22Rv1 (cell line): ENCODE measurements around the gene OR2AK2.

Experiments used
- H3K27ac ChIP-seq: fragments of 450-650 bp; 2 replicates; pipeline ENCODE4 v1.5.1; 2017
- ZFX ChIP-seq: fragments of 450-650 bp; IDR thresholded peaks from 2 replicates; pipeline ENCODE4 v1.6.1; 2017; ENCODE audit warnings: antibody characterized with exemption, borderline replicate concordance
- TF ChIP-seq, protein P1 (sequence below): fragments of 450-650 bp; IDR thresholded peaks from 2 replicates; pipeline ENCODE4 v1.5.1; 2017; ENCODE audit warnings: mild to moderate bottlenecking

OR2AK2 gene, protein sequence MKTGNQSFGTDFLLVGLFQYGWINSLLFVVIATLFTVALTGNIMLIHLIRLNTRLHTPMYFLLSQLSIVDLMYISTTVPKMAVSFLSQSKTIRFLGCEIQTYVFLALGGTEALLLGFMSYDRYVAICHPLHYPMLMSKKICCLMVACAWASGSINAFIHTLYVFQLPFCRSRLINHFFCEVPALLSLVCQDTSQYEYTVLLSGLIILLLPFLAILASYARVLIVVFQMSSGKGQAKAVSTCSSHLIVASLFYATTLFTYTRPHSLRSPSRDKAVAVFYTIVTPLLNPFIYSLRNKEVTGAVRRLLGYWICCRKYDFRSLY

DNA sequence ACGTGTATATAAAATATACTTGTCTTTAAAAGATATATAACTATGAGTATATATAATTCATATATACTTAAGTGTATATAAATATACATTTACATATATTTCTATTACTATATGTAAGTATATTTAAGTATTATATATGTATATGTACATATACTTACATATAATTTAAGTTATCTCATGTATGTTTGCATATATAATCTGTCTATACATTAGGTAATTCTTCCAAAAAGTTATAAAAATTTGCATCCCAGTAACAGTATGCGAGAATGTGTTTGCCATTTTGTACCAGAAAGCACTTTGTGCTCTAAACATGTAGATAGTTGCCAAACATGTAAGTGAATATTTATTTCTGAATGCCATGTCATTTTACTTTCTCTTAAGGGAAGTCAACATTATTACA is at the start of gene OR2AK2:
TSS of gene OR2AK2 (plus strand) at position 301 of the 400 bp plus-strand sequence. CDS start 144 bp downstream, outside the sequence.
- TF ChIP-seq ZFX, result no peak
- TF ChIP-seq, protein P1, sequence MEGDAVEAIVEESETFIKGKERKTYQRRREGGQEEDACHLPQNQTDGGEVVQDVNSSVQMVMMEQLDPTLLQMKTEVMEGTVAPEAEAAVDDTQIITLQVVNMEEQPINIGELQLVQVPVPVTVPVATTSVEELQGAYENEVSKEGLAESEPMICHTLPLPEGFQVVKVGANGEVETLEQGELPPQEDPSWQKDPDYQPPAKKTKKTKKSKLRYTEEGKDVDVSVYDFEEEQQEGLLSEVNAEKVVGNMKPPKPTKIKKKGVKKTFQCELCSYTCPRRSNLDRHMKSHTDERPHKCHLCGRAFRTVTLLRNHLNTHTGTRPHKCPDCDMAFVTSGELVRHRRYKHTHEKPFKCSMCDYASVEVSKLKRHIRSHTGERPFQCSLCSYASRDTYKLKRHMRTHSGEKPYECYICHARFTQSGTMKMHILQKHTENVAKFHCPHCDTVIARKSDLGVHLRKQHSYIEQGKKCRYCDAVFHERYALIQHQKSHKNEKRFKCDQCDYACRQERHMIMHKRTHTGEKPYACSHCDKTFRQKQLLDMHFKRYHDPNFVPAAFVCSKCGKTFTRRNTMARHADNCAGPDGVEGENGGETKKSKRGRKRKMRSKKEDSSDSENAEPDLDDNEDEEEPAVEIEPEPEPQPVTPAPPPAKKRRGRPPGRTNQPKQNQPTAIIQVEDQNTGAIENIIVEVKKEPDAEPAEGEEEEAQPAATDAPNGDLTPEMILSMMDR, result no peak
- no peak within 1 kb of the TSS for H3K27ac ChIP-seq

DNA sequence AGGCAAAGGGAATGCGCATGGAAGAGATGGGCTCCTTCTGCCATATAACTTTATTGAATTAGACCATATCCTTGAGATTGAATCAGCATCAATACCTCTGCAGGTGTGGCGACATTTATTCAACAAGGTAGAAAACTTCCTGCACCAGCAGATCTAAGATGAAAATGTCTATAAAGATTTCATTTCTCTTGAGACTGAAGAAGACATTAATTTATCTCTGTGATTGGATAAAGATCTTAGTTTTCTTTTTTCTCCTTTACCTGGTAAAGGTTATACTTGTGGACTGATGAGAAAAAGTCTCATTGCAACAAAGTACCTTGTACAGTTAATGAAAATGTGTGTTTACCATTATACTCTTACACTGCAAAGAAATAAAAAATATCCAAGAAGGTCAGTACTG is 45.1 kb upstream of the OR2AK2 start, which contains the start of gene OR2T8:
TSS of gene OR2T8 (plus strand) at position 301 of the 400 bp plus-strand sequence. CDS start 766 bp downstream, outside the sequence.
- TF ChIP-seq ZFX, result no peak
- TF ChIP-seq, protein P1, result no peak
- no peak within 1 kb of the TSS for H3K27ac ChIP-seq

DNA sequence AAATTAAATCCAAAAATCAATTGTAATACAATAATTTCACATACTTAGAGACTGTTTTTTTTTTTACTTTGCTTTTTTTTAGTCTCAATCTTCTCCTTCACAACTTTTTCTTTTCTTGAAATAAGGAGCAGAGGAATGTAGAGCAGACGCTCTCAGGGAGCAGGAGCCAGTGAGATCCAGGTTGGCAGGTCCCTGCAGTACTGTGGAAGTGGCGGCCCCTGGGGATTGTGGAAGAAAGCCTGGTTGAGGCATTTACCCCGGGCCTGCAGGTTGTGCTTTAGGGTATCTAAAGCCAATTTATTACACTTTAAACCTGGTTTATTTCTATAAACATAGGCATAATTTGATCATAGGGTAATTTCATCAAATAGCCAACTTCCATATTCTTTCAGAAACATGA is 41.1 kb upstream of the OR2AK2 start:
- H3K27ac ChIP-seq, result no peak overlapping the region
- TF ChIP-seq, protein P1, result no peak
- no peak for TF ChIP-seq ZFX

DNA sequence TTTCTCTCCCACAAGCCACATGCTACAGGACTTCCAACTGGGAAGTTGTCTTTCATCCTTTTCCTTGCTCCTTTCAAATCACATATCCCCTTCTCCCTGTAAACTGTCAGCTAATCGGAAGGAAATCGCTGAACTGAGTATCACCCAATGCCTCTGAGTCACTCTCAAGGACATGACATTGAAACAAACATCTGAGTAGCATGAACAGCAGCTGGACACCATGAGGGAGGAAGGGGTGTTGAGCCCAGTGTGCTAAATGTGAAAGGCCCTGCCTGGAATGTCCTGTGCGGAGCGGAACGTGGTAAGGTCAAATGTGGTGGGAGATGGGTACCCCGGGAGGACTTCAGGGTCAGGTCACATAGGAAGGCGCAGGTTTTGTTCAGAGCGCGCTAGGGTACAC is 40.2 kb upstream of the OR2AK2 start, which contains the start of gene OR2AJ1:
TSS of gene OR2AJ1 (plus strand) at position 22 of the 400 bp plus-strand sequence. CDS start 8,880 bp downstream, outside the sequence.
- no peak for TF ChIP-seq ZFX
- TF ChIP-seq, protein P1, result no peak
- H3K27ac ChIP-seq, result no peak within 1 kb of the TSS

DNA sequence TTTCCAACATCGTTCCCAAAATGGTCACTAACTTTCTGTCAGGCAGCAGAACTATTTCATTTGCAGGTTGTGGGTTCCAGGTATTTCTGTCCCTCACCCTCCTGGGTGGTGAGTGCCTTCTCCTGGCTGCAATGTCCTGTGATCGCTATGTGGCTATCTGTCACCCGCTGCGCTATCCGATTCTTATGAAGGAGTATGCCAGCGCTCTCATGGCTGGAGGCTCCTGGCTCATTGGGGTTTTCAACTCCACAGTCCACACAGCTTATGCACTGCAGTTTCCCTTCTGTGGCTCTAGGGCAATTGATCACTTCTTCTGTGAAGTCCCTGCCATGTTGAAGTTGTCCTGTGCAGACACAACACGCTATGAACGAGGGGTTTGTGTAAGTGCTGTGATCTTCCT is 31.0 kb upstream of the OR2AK2 start:
- H3K27ac ChIP-seq, result no peak overlapping the region
- TF ChIP-seq, protein P1, result no peak
- no peak for TF ChIP-seq ZFX

DNA sequence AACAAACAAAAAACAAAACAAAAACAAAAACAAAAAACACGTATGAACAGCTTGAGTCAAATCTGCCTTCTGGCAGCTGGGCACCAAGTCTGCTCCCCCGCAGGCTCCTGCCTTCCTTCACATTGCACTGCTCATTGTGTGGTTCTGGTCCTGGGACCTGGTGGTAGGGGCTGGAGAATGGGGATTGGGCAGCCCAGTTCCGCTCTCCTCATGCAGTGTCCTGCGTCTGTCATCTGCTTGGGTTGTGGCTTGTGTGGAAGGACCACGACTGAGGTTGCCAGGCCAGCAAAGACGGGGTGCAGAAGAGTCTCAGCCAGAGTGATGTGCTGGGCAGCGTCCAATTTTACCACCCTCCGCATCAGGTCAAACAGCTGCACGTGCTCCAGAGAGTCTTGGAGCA is 29.3 kb upstream of the OR2AK2 start:
- TF ChIP-seq, protein P1, result no peak
- TF ChIP-seq ZFX, result no peak
- H3K27ac ChIP-seq, result no peak overlapping the region

DNA sequence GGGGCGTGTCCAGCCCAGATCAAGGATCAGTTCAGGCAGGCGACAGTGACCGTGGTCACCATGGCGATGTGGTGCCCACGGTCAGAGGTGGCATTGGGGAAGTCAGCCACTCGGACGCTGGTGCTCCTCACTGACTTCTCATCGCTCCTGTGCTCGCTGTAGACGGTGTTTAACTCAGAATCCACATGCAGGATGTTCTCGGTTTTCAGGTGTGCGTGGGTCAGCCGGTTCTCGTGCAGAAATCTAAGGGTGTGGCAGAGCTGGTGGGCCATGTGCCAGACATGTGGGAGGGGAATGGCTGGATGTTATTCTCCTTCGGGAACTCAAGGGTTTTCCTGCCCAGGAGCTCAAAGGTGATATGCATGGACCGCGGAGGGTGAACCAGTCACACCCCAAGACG is 28.6 kb upstream of the OR2AK2 start:
- TF ChIP-seq ZFX, result no peak
- TF ChIP-seq, protein P1, result no peak
- H3K27ac ChIP-seq, result no peak overlapping the region
